AG09309 (cell line): ENCODE data around the gene ASCL2.

Experiments used
- DNase-seq: peaks from one replicate; pipeline ENCODE4 v3.0.0-alpha.2; 2010; ENCODE audit warnings: low read depth
- H3K4me3 ChIP-seq: 2 replicates; pipeline ENCODE4 v1.5.1; 2011; ENCODE audit warnings: mild to moderate bottlenecking, low read depth, low read length, moderate library complexity; ENCODE audit not compliant: control insufficient read depth
- TF ChIP-seq, protein P1 (sequence below): IDR thresholded peaks from 2 replicates; pipeline ENCODE4 v1.5.1; 2011; ENCODE audit warnings: mild to moderate bottlenecking, low read depth, low read length, inconsistent platforms; ENCODE audit not compliant: insufficient read depth, control insufficient read depth; ENCODE audit errors: missing control alignments

Gene ASCL2

DNA sequence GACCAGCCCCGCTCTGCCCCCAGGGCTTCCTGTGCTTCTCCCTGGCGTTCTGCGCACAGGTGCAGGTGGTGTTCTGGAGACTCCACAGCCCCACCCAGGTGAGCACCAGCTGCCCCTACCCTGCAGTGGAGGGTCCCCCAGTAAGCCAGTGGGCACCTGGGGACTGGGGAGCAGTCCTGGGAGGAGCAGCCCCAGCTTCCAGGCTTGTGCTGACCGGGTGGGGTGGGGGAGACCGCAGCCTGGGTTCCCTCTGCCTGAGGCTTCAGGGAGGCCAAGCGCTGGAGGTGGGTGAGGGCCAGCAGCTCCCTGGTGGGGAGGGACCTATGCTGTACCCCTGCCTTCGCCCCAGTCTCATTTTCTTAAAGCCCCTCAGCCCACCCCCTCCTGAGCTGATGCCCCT is 38.3 kb upstream of the ASCL2 start:
- no peak overlapping the region for H3K4me3 ChIP-seq
- TF ChIP-seq, protein P1, sequence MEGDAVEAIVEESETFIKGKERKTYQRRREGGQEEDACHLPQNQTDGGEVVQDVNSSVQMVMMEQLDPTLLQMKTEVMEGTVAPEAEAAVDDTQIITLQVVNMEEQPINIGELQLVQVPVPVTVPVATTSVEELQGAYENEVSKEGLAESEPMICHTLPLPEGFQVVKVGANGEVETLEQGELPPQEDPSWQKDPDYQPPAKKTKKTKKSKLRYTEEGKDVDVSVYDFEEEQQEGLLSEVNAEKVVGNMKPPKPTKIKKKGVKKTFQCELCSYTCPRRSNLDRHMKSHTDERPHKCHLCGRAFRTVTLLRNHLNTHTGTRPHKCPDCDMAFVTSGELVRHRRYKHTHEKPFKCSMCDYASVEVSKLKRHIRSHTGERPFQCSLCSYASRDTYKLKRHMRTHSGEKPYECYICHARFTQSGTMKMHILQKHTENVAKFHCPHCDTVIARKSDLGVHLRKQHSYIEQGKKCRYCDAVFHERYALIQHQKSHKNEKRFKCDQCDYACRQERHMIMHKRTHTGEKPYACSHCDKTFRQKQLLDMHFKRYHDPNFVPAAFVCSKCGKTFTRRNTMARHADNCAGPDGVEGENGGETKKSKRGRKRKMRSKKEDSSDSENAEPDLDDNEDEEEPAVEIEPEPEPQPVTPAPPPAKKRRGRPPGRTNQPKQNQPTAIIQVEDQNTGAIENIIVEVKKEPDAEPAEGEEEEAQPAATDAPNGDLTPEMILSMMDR: no peak
- DNase-seq: no peak

DNA sequence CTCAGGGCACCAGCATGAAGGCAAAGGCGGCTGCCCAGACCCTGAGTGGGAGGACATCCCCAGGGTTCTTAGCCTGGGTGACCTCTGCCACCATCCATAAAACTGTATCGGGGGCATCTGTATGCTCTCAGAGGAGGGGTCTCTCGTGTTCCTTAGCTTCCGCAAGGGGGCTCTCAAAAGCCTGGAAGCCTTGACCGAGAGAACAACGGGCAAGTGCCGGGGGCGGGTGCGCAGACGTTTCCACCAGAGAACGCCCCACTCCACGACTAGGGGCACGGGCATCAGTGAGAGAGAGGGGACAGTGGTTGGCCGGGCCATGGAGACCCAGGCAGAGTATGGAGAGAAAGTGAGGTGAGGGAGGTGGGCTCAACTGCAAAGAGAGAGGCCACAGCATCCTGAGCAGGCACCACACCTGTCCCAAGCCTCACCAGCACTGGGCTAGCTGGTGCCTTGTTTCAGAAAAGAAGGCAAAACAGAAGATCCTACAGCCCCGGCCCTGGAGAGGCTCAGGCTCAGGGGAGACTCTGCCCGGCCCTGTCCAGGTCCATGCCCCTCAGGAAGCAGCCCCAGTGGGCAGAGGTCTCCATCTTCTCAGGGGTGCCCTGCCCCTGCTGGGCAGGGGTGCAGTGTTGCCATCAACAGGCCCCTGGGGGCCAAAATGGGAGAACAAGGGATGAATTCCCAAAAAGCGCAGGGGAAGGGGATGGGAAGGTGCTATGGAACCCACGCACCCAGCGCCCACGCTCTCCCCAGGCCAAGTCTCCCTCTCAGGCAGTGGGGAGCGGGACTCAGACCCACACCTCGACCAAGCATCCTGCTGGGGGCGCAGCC is 37.3 kb upstream of the ASCL2 start:
- no peak overlapping the region for H3K4me3 ChIP-seq
- TF ChIP-seq, protein P1: no peak
- DNase-seq: no peak

DNA sequence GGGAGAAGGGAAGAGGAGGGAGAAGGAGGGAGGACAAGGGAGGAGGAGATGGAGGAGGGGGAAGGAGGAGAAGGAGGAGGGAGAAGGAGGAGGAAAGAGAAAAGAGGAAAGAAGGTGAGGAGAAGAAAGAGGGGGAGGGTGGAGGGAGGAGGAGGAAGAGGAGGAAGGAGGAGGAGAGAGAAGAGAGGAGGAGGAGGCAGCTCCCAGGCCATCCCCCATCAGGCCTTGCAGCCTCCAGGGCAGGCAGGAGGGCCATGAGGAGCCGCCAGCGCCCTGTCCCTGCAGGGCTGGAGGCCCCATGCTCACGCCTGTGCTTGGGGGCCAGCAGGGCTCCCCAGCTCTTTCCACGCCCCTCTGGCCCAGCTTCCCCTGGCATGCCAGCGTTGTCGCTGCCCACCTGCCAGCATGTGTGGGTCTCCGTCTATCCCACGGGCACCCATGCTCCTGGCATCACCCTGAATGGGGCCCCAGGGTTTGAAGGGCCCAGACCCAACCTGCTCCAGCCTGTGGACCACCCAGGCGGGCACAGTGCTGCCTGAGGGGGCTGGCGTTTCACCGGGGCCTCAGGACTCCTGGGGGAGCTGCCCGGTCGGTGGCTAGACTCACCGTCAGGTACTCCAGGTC is 36.6 kb upstream of the ASCL2 start:
- DNase-seq: no peak
- H3K4me3 ChIP-seq: no peak overlapping the region

DNA sequence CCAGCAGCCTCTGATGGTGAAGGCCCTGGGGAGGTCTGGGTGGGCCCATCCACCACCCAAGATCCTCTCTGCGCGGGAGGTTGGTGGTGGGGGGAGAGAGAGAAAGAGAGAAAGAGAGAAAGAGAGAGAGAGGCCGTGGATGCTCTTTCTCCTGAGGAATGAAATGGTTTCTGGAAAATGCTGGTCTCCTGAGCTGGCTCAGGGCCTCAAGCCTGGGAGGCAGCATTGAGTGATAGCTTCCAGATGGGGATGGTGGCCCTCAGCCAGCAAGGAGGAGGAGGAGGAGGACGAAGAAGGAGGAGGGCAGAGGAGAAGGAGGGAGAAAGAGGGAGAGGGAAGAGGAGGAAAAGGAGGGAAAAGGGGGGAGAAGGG is 36.0 kb upstream of the ASCL2 start:
- DNase-seq: peak; percentile 37
- H3K4me3 ChIP-seq: no peak overlapping the region
- TF ChIP-seq, protein P1: no peak

More for the DNA sequence above, 36.6 kb upstream of the ASCL2 start:
- TF ChIP-seq, protein P1: no peak

DNA sequence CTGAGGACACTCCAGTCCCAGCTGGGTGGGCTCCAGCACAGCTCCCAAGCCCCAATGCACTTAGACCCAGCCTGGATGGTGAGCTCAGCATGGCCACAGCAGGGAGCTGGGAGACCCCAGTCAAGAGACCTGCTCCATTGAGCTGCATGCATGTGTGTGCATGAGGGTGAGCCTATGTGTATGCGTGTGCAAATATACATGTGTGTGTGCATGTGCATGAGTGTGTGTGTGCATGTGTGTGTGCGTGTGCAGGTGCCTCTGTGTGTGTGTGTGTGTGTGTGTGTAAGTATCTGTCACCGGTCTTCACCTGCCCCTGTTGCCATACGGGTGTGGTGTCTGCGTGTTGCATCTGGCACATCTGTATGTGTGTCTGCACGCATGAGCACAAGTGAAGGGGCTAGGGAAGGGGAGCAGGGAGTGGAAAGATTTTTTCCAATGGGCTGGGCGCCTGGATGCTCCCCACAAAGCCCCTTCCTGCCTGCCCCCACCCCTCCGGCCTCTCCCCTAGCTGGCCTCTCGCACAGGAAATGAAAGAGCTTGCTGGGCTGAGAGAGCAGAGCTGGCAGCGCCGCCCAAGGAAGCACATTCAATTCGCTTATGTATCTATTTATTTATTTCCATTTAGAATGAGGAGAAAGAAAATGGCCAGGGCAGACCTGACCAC is 35.5 kb upstream of the ASCL2 start:
- TF ChIP-seq, protein P1: no peak
- no peak overlapping the region for H3K4me3 ChIP-seq
- no peak for DNase-seq

DNA sequence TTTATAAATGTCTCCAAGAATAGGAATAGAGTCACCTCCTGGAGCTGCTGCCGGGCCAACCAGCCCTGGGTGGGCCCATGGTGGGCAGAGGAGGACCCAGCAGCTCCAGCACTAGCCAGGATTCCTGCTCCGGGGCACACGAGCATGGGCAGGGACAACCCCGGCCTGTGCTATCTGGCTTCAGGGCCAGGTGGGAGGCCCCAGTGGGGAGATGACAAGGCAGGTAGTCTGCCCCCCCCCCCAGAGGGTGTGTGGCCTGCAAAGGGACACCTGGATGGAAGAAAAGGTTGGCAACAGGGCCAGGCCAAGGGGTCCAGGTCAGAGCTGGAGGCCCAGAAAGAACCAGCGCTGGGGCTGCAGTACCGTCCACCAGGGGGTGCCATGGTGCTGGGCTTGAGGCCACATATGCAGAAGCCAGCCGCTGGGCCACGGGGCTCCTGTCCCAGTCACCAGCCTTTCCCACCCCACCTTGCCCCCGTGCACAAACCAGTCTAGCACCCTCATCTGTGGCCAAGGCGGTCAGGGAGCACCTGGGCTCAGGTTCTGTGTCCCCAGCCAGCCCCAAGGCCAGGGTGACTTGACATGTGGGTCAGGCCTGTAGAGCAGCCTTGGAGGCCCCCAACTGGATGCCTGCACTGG is 34.9 kb upstream of the ASCL2 start:
- H3K4me3 ChIP-seq: no peak overlapping the region
- TF ChIP-seq, protein P1: peak; percentile 96
- DNase-seq: peak; percentile 20
